K562 (cell line): ENCODE data around the gene TMEM217. TPM values are rescaled to one million over a fixed set of nuclear protein-coding genes. Genes with fewer than 3 reads are reported as not detected.
A peak's percentile ranks its signal among the peaks of the same experiment; 100 is the strongest.

ENCODE experiments used
- E2F1 ChIP-seq: sonication (generic); formaldehyde crosslinking; IDR thresholded peaks from 2 replicates; pipeline ENCODE4 v1.8.1; 2023; ENCODE audit warnings: mild to moderate bottlenecking, missing genetic modification reagents, moderate library complexity
- E2F5 ChIP-seq: sonication (generic); formaldehyde crosslinking; IDR thresholded peaks from 2 replicates; pipeline ENCODE4 v1.8.0; 2022; ENCODE audit warnings: mild to moderate bottlenecking, missing genetic modification reagents
- GTF2B ChIP-seq: IDR thresholded peaks from 2 replicates; pipeline ENCODE4 v1.6.1; 2011; ENCODE audit not compliant: insufficient read length; ENCODE audit errors: extremely low read depth
- HMGXB4 ChIP-seq: sonication (generic); formaldehyde crosslinking; IDR thresholded peaks from 2 replicates; pipeline ENCODE4 v1.8.1; 2023; ENCODE audit warnings: mild to moderate bottlenecking, missing genetic modification reagents
- HNRNPUL1 ChIP-seq: fragments of 200-400 bp; formaldehyde crosslinking; IDR thresholded peaks from 2 replicates; pipeline ENCODE4 v1.6.1; 2017; ENCODE audit warnings: low read length
- PHF8 ChIP-seq: fragments of 200-600 bp; sonication (generic); IDR thresholded peaks from 2 replicates; pipeline ENCODE4 v1.6.1; 2012; ENCODE audit warnings: mixed run types, mild to moderate bottlenecking, inconsistent platforms, low read length, moderate library complexity, borderline replicate concordance
- SETDB1 ChIP-seq: IDR thresholded peaks from one replicate; pipeline ENCODE4 v1.6.1; 2012; ENCODE audit warnings: low read length, control low read depth, inconsistent platforms
- SRSF1 ChIP-seq: fragments of 200-400 bp; formaldehyde crosslinking; IDR thresholded peaks from 2 replicates; pipeline ENCODE4 v1.6.1; 2017; ENCODE audit warnings: mild to moderate bottlenecking, low read depth, low read length, moderate library complexity
- TAF1 ChIP-seq: IDR thresholded peaks from 2 replicates; pipeline ENCODE4 v1.6.1; 2011; ENCODE audit warnings: mild to moderate bottlenecking, low read length, moderate library complexity; ENCODE audit not compliant: insufficient read depth, control insufficient read depth, severe bottlenecking; ENCODE audit errors: extremely low read depth
- THAP7 ChIP-seq: fragments of 250-450 bp; sonication (Bioruptor Pico); IDR thresholded peaks from 2 replicates; pipeline ENCODE4 v1.5.0; 2021
- THRB ChIP-seq: fragments of 450-650 bp; formaldehyde crosslinking; conservative IDR thresholded peaks from 2 replicates; pipeline ENCODE4 v1.4.0; 2022; ENCODE audit warnings: mild to moderate bottlenecking, missing genetic modification characterization
- ZFP30 ChIP-seq: fragments of 250-450 bp; sonication (Bioruptor Pico); IDR thresholded peaks from 2 replicates; pipeline ENCODE4 v1.8.0; 2022; ENCODE audit warnings: moderate library complexity, mild to moderate bottlenecking, inconsistent platforms, borderline replicate concordance
- ZFP36 ChIP-seq: fragments of 150-350 bp; IDR thresholded peaks from 2 replicates; pipeline ENCODE4 v1.6.1; 2018; ENCODE audit warnings: low read length, low read depth; ENCODE audit not compliant: partially characterized antibody
- polyA plus RNA-seq, 8 experiments: library from polyadenylated mRNA; depleted of rRNA in 4 of 8; stranded (reverse) in 5 of 8; unstranded in 3 of 8; fragments of >200 nt; fragmentation: Nextera tagmentation in 2 of 8; fragmentation: Illumina TruSeq in 1 of 8; extraction: Ambion mirVana in 2 of 8; extraction: Trizol in 1 of 8; gene quantifications; 2 replicates each; pipeline versions ENCODE4 v1.2.1 to v1.2.3, GENCODE V29; 2011 to 2014; ENCODE audit warnings: inconsistent platforms in 1 of 8, missing spikeins in 1 of 8
- total RNA-seq, 7 experiments: library from RNA; depleted of rRNA in 6 of 7; stranded (reverse); fragments of >200 nt in 6 of 7; fragmentation: Illumina TruSeq in 2 of 7; extraction: Trizol in 2 of 7; gene quantifications; 2 replicates each; pipeline versions ENCODE4 v1.2.1 to v1.2.3, GENCODE V29; 2011 to 2021; ENCODE audit warnings: low replicate concordance in 1 of 7

TMEM217 gene
- total and polyA plus RNA-seq, 9 of the 15 experiments (the other 6 are each of a cell fraction or from before 2014, with no cell fraction given) = 1.3 to 8.0 (median 1.9) TPM

GRCh38 chr6:37176268-37177076 is 81.5 kb downstream of the TMEM217 start (continued):
- peak; percentile 87 for TF ChIP-seq THAP7 (CRISPR knock-in tag)
- no peak for TF ChIP-seq TAF1
- TF ChIP-seq ZFP30 (CRISPR knock-in tag) = no peak
- no peak for TF ChIP-seq GTF2B
- no peak for TF ChIP-seq THRB (CRISPR knock-in tag)
- TF ChIP-seq E2F5 (CRISPR knock-in tag) = no peak
- no peak for TF ChIP-seq ZFP36
- TF ChIP-seq SETDB1 = no peak
- TF ChIP-seq HNRNPUL1 = 0 out of 2 replicates have a peak, but pooled peaks have one; percentile 34
- TF ChIP-seq HMGXB4 (CRISPR knock-in tag) = no peak
- TF ChIP-seq SRSF1 = no peak
- no peak for TF ChIP-seq E2F1
- TF ChIP-seq PHF8 = peak; percentile 13; the same call in 1 of the 2 replicates
